NCI-H1930 (cell line): ENCODE data around the gene VIPAS39.

ENCODE experiments used
- DNase-seq, 2 experiments: peaks; one replicate each; lab custom pipeline; 2025; lab: John Stamatoyannopoulos, UW

Gene VIPAS39

DNA sequence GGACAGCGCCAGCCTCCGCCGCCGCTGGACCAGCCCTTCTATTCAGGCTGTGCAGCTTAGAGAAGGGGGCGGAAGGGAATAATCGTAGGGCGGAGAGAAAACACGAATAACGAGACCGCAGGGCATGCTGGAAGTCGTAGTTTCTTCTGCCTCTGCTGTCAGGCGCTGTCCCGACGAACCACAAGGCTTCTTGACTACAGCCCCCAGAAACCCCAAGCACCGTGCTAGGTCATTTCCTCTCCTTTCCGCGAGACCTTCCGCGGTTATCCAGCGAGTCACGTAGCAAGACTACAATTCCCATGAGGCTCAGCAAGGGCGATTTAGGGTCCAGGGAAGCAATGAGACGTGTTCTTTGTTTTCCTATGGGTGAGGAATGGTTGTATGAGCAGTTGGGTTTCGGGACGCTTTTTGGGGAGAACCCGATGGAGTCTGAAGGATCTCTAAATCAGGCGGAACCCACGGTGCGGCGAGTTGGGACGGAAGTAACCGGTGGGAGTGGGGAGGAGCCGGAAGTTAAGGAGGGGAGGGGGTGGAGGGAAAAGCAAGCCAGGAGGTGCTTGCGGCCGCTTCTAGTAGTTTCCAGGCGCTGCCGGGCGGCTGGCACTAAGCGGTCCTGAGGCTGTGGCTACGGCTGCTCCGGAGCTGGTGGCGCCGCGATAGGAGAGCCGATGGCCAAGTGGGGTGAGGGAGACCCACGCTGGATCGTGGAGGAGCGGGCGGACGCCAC lies at the start of gene VIPAS39, which contains the start of gene AHSA1:
VIPAS39 (minus strand) TSS at position 80 of the 727 bp plus-strand sequence. CDS start 3,499 bp downstream, outside the sequence.
AHSA1 (plus strand) TSS at position 572 of the 727 bp plus-strand sequence; CDS start at position 669, 97 bp downstream.
- peak; percentile 96 to 97 for DNase-seq

DNA sequence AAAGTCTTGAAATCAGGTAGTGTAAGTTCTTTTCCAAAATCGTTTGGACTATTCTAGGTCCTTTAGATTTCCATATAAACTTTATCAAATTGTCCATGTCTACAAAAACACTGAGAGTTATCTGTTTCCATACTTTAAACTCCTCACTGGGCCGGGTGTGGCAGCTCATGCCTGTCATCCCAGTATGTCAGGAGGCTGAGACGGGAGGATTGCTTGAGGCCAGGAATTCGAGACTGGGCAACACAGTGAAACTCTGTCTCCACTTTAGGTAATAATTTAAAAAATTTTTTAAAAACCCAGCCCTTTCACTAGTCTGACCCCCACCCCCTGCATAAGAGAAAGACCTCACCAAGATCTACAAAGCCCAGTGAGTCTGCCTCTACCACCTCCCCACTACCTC lies 47.6 kb upstream of the VIPAS39 start:
- DNase-seq: no peak

DNA sequence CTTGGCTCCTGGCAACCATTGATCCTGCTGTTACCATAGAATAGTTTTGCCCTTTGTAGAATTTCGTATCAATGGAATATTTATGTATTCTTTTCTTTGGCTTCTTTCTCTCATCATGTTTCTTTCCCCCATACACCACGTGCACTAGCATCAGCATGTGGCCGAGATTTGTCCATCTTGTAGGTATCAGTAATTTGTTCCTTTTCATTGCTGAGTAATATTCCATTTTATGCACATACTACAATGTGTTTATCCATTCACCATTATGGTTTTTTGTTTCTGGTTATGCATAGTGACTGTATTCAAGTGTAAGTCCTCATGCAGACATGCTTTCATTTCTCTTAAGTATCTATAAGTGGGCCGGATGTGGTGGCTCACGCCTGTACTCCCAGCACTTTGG lies 45.7 kb upstream of the VIPAS39 start:
- no peak for DNase-seq

DNA sequence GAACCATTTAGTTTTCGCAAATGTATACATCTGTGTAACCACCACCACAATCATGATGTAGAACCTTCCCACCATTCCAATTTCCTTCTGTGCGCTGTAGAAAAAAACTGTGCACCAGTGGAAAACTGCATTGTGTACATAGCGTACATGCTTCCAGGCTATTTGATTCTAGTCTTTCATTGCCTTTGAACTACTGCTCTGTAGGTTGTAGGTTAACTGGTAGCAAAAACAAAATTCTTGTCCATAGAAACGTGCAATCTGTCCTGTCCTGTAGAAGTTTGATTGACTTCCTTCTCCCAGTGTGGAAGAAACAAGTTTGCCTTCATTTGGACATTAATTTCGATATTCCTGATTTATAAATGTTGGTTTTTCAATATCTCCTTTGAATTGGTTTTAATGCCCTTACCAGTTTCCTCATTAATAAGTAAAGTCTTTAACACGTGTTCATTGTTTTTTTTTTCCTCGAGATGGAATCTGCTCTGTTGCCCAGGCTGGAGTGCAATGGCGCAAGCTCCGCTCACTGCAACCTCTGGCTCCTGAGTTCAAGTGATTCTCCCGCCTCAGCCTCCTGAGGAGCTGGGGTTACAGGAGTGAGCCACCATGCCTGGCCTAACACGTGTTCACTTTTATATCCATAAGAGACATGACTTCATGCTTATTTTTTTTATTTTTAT lies 44.8 kb upstream of the VIPAS39 start:
- DNase-seq: no peak

DNA sequence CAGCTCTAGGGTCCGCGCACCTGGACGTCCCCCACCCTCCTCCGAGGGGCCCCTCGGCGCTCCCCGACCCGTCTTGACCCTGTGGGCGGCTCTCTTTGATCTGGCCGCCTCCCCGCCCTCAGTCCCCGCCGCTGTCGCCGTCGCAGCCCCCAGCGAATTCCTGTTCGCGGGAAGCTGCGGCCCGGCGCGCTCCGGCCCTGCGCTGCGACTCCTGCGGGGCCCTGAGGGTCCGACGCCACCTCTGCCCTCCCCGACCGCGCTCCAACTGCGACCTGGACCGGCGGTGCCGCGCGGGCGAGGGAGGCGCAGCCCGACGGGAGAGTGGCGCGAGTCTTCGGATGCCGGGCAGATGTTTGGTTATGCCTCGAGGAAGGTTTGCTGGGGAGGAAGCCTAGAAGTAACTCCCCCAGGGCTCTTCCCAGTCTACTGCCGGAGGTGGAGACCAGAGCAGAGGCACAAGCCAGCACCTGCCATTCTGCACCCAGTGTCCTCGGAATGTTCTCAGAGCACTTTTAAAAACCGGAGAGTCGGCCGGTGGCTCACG lies 41.7 kb upstream of the VIPAS39 start:
- peak in 1 of 2 experiments; percentile 17 for DNase-seq

DNA sequence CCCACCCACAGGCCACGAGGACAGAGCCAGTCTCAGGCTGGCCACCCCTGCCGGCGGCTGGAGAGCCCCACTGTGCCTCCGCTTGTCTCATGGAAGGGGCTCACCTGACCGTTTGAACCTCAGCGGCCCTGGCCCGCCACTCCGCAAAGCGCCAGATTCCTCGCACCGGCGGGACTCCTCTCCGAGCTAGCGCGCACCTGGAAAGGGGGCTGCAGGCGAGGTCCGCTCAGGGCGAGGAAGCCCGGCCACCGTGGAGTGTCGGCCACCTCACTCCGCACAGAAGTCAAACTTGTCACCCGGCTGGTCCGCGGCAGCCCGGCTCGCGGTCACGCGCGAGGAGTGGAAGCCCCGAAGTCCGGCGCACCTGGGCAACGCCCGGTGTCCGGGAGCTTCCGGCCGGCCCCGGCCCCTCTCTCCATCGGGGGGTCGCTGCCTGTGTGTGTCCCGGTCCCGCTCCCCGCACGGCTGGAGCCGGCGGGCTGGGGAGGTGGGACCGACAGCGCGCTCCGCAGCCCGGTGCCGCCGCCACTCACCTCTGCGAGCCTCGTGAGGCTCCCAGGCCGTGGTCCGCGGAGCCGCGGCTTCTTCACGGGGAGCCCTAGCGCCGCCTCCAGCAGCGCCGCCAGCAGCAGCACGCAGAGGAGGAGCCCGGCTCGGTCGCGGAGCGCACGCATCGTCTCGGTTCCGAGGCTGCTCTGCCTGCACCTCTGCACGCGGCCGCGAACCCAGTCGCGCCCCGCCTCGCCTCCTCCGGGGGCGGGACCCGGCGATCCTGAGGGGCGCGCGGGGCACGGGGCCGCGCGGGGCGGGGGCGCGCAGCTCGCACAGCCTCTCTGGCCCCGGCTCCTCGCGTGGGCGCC lies 40.9 kb upstream of the VIPAS39 start, which contains the start of gene ISM2:
ISM2 (minus strand) TSS at position 697 of the 860 bp plus-strand sequence; CDS start at position 674, 23 bp downstream.
- DNase-seq: peak; percentile 7 to 65

DNA sequence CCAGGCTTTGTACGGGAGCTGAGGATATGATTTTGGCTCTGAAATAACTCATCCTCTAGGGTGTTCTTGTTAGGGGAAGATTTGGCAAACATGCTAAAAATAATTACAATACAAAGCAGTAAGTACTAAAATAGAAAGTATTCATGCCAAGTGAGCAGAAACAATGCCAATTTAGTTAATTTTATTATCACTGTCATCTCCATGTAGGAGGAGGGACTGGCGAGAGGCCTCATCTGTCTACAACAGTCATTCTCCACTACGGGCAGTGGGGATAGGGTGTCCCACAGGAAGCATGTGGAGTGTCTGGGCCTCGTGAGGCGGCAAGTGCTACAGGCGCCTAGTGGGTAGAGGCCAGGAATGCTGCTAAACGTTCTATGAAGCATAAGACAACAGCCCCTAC lies 37.9 kb upstream of the VIPAS39 start:
- DNase-seq: no peak

DNA sequence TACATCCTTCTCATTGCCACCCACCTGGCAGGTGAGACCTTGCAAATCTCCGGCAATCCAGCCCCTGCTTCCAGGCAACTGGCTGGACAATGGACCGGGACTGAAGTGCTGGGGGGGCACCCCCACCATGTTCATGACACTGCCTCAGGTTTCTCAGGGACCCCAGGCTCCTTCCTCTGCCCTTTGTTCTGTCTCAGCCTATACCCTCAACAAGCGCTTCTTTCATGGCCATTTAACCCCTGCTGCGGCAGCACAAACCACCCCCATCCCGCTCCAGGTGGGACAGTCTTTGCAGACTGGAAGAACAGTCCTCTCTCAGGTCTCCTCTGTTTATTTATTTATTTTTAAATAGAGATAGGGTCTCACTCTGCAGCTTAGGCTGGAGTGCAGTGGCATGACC lies 33.7 kb upstream of the VIPAS39 start:
- no peak for DNase-seq

DNA sequence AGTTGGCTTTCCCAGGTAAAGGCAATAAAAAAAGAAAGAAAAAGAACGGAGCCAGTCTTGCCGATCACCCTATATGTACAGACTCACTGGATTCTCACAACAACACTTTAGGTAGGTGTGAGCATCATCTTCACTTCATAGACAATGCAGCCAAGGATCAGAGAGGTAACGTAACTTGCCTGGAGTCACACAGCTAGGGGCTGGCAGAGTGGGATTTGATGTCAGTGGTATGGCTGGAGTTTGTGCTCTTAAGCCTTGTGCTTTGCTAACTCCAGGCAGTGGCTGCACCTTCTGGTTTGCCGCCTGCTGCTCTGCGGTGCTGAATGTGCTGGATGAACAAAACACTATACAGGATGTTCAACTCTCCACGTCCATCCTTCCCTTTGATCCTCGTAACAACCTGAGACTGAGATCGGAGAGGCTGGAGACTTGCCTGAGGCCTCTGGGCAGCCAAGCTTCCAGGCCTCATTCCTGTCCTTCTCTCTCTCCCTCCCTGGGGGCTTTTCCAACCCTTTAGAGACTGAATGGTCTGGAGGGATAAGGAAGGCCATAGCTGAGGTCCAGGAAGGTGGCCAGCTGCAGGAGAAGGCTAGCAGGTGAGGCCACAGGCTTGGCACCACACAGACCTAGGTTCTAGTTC lies 33.1 kb upstream of the VIPAS39 start:
- no peak for DNase-seq

DNA sequence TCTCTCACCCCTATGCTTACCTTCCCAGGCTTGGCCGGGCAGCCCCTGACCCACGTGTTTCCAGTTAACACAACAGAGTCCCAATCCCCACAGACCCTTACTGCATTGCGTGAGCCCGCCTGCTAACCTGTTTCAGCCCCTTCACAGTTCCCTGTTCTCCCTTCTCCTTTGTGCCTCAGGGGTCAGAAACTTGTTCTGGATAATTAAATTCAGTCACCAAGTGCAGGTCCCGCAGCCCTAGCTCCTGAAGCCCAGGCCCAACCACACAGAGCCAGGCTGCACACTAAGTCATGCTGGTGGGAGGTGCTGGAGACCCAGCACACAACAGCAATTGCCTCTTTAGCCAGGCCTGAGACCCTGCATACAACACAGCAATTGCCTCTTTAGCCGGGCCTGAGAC lies 31.6 kb upstream of the VIPAS39 start:
- no peak for DNase-seq

DNA sequence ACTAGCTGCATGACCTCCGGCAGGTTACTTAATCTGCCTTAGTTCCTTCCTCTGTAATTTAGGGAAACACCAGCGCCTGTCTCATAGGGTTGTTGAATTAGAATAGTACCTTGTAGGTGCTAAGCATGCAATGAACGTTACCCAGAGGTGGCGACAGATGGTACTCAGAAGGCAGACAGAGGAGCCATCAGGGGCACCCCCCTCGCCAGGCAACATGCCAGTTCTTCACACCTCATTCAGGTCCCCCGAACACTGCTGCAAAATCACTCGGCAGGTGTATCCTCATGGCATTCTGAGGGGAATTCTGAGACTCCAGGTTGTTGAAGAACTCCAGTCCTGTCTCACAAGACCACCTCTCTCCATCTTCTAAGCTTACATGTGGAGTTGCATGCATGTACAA lies 31.2 kb upstream of the VIPAS39 start:
- no peak for DNase-seq

DNA sequence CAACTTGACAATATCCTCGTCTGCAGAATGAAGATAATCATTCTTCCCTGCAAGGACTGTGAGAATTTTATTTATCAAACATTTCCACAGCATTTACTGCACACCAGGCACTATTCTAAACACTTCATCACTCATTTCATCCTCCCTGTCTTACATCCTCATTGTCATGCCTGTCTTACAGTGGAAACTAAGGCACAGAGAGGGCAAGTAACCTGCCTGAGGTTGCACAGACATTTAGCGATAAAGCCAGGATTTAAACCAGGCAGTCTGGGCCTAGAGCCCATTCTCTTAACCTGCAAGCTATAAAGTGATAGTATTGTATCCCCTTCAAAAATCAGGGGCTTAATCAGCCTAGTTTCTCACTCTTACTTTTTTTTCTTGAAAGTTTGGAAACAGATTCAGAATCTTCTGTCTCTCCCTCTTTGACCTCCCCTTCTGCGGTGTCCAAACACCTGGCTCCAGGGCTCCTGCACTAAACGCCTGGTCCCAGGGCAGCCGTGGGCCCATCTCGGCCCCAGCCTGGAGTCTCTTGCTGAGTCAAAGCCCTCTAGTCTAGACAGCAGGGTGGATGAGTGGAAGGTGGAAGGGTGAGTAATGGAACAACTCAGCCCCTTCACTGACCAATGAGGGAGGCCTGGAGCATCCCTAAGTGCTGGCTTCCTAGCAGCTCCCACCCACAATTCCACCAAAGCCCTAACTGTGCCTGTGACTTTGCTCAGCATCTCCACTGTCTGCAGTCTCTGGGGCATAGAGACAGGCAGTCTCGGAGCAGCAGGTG lies 28.7 kb upstream of the VIPAS39 start:
- DNase-seq: no peak

DNA sequence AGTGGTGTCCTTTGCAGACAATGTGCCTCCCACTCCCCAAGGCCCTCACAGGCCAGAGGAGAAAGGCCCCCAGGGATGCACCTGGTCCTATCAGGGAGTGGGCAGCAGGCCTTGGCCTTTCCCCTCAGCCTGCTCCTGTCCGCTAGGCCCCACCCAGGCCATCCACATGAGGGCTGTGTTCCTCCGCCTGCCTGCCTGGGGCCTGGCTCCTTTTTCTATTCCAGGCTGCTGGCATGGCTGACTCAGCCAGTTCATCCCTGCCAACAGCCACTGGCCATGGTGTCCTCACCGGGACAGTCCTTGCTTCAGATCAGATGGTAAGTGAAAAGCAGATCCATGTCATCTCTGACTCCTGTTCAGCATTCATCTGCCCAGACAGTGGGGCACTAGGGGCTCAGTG lies 27.9 kb upstream of the VIPAS39 start:
- no peak for DNase-seq

DNA sequence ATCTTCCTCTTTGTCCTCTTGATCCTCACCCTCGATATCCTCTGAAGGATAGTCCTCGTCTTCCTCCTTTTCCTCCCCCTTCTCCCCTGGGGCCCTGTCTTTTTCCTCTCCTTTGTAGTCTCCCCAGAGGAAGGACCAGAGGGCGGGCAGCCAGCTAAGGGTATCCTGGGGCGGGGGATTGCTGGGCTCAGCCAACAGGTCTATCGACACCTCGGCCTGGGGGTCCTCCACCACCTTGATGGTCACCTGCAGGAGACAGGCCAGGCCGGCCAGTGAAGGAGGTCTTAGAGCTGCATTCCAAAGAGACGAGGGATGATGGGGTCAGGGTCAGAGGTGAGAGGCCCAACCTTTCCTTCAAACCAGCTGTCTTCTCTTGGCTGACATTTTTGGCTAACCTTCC lies 25.0 kb upstream of the VIPAS39 start:
- DNase-seq: no peak

DNA sequence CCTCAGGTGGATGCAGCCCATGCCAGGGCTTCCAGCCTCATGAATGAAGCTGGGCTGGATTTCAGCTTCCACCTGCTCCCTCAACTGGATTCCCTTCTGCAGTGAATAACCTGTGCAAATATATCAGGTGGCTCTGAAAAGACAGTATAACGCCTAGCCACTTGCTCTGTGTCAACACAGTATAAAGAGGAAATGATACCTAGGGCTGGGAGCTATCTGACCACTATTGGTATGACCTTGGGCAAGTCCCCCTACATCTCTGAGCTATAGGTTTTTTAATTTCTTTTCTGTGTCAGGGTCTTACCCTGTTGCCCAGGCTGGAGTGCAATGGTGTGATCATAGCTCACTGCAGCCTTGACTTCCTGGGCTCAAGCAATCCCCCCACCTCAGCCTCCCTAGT lies 21.4 kb upstream of the VIPAS39 start:
- DNase-seq: no peak

DNA sequence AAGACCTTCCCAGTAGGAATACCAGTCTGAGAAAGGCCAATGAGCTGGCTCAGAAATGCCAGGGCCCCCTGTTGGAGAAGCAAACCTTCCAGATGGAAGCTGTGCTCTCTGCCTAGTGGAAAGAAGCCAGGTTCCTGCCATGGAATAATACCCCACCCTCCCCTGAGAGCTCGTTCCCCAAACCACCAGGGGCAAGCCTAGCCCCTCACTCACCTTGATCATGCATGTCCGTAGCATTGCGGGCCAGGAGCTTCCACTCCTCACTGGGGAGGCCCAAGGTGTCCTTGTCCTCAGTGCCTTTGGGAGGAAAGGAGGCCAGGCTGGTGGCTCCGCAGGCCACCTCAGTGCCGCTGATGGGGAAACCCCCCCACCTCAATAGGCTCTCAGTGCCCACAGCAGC lies 20.6 kb upstream of the VIPAS39 start:
- DNase-seq: no peak

DNA sequence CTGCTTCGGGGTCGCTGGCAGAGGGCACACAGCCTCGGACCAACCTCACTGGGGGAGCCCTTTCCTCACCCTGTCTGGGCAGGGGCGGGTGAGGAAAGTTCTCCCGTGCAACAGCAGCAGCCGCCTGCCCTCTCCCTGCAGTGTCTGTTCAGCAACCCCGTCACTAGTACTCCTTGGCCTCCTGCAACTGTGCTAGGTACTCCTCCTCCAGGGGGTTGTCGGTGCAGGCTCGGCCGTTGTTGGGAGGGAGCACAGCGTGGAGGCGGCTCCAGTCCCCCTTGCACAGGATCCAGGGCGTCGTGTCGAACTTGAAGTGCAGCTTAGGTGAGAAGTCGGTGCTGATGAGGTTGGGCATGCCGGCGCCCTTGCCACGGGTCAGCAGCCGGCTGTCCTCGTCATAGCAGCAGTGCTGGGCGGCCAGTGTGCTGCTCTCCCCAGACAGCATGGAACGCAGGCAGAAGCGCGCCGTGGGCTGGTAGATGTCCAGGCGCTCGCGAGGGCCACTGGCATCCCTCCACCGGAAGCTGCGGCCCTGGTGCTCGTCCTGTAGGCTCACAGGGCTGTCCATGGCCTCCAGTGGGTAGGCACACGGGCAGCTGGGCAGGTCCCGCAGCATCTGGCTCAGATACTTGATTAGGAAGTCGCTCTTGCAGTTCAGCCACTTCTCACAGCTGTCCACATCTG lies 18.2 kb upstream of the VIPAS39 start:
- no peak for DNase-seq

DNA sequence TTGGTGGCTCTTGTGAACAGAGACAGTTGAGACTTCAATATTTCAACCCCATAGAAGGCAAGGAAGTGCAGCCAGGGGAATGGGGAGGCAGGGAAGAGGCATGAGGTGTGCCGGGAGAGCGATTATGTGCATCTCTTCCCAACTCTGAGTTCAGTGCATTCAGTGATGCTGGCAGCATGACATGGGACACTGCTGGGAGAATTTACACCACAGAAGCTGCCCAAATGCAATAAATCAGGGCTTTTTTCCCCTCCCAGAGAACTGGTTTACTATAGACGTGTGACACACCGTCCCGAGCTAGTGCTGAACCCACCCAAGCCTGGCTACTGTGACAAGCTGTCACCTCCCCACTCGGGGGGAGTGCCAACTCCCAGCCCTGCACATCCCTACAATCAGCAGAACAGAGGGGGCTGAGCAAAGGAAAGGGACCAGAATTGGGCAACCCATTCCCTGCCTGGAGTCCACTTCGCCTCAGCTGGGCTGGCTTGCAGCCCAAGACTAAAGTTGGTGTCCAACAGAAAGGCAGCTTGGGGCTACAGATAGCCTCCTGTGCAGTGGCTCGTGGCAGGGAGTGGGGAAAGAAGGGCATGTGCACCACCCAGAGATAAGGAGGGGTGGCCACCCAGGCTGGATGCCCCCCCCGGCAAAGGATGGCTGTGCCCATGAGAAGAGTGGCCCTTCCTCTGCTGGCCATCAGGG lies 17.2 kb upstream of the VIPAS39 start:
- no peak for DNase-seq

DNA sequence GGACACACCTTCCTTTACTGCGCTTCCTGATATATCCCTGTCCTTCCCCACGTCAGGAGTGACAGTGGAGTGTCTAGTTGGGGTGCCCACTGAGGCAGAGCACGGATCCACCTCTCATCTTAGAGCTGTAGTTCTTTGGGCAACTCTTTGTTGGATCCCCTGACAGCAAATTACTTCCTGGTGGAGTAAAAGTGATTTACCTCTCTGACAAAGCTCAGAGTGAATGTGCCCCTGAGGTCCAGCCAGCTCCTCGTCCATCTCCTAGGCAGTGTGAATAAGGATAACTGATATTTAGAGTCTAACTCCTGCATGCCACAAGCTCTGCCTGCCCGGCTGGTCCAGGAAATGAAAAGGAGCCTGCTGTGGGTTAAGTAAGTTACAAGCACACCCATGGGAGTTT lies 16.5 kb upstream of the VIPAS39 start:
- no peak for DNase-seq
